ENCODE measurements around the gene ADAM10. TPM values are rescaled to one million over a fixed set of nuclear protein-coding genes. Genes with fewer than 3 reads are reported as not detected.
"Not testable (repeated sequence)": the region's sequence is repeated elsewhere in the genome, so short reads cannot be mapped to it uniquely, and the experiment has no call there.

Gene ADAM10
- polyA plus RNA-seq, 1 donor: 110 TPM

DNA sequence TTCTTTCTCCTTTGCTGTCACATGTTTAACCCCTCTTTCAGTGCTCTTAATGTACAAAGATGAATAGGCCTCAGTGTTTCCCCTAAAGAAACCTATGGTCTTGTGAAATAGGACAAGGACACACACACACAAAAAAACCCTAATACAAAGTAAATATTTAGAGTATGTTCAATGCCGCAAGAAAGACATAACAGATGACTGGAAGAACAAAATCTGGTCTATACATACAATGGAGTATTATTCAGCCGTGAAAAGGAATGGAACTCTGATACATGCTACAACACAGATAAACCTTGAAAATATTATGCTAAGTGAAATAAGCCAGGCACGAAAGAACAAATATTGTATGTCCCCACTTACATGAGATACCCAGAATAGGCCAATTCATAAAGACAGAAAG, 123.1 kb downstream of the ADAM10 start:
- peaks cover 4% of the 10 kb centered on the region for H3K4me1 ChIP-seq (ENCODE audit: control insufficient read depth, insufficient read depth, low read length)
- no peak overlapping the region for H3K27ac ChIP-seq (ENCODE audit: low read length)
- H3K4me3 ChIP-seq (ENCODE audit: low read length): no peak overlapping the region
- H3K27me3 ChIP-seq (ENCODE audit: control insufficient read depth, insufficient read depth, low read length): no peaks in the 10 kb centered on the region
- WGBS (ENCODE audit: insufficient coverage, low lambda C conversion rate): 100% methylated on average over 1 of the region's 3 CpGs
- DNase-seq: no peak
- H3K9me3 ChIP-seq (ENCODE audit: control insufficient read depth, low read depth, low read length): no peaks in the 10 kb centered on the region
- peaks cover 15% of the 10 kb centered on the region for H3K36me3 ChIP-seq (ENCODE audit: control insufficient read depth, insufficient read depth, low read length)

DNA sequence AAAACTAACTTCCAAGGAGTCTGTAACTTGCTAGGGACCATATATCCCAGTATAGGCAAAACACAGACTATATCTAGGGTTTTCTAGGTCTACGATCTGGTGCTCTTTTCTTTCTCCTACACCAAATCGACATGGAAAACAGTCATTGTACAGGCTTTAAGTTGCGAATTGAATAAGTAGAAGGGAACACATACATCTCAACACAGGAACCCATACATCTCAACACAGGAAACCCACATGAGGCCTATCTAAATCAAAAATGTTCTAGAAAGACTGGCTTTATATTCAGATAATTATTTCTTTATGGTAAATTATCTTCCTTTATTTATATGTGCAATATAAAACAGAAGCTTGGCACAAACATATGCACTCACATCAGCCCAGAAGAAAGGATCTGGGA, 126.6 kb downstream of the ADAM10 start:
- Histone ChIP-seq H3K27me3 (ENCODE audit: control insufficient read depth, insufficient read depth, low read length) (no peaks in the 10 kb centered on the region), H3K9me3 (ENCODE audit: control insufficient read depth, low read depth, low read length) (peaks cover under 1% of the 10 kb centered on the region), H3K27ac (ENCODE audit: low read length) (no peak overlapping the region), H3K4me3 (ENCODE audit: low read length) (no peak overlapping the region), H3K4me1 (ENCODE audit: control insufficient read depth, insufficient read depth, low read length) (peaks cover 3% of the 10 kb centered on the region), H3K36me3 (ENCODE audit: control insufficient read depth, insufficient read depth, low read length) (peaks cover 18% of the 10 kb centered on the region)
- WGBS (ENCODE audit: insufficient coverage, low lambda C conversion rate): no CpG with 5 or more reads among the region's 3 CpGs
- no peak for DNase-seq

DNA sequence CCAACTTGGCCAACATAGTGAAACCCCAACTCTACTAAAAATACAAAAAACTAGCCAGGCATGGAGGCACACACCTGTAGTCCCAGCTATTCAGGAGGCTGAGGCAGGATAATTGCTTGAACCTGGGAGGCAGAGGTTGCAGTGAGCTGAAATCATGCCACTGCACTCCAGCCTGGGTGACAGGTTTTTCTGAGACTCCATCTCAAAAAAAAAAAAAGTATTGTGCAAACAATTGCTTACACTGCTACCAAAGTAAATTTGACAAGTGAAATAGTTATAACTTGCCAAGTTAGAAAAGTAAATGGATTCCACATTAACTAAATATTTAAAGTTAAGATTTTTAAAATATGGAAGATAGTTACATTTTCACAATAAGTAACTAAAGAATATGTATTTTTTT, 129.2 kb downstream of the ADAM10 start:
- H3K27ac ChIP-seq (ENCODE audit: low read length); H3K9me3 ChIP-seq (ENCODE audit: control insufficient read depth, low read depth, low read length); DNase-seq; H3K27me3 ChIP-seq (ENCODE audit: control insufficient read depth, insufficient read depth, low read length); H3K4me1 ChIP-seq (ENCODE audit: control insufficient read depth, insufficient read depth, low read length); H3K4me3 ChIP-seq (ENCODE audit: low read length): not testable (repeated sequence)
- peaks cover 12% of the 10 kb centered on the region for H3K36me3 ChIP-seq (ENCODE audit: control insufficient read depth, insufficient read depth, low read length)

DNA sequence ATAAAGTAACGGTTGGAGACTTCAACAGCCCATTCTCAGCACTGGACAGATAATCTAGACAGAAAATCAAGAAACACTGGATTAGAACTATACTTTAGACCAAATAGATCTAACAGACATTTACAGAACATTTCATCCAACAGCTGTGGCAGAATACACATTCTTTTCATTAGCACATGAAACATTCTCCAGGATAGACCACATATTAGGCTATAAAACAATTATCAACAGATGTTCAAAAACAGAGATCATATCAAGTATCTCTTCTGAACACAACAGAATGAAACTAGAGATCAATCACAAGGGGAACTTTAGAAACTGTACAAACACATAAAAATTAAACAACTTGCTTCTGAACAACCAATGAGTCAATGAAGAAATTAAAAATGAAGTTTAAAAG, 133.3 kb downstream of the ADAM10 start:
- no CpG with 5 or more reads among the region's 1 CpG for WGBS (ENCODE audit: insufficient coverage, low lambda C conversion rate)
- H3K4me3 ChIP-seq (ENCODE audit: low read length): no peak overlapping the region
- H3K4me1 ChIP-seq (ENCODE audit: control insufficient read depth, insufficient read depth, low read length): peaks cover 11% of the 10 kb centered on the region
- peaks cover 20% of the 10 kb centered on the region for H3K36me3 ChIP-seq (ENCODE audit: control insufficient read depth, insufficient read depth, low read length)
- DNase-seq: no peak
- no peak overlapping the region for H3K27ac ChIP-seq (ENCODE audit: low read length)
- no peaks in the 10 kb centered on the region for H3K27me3 ChIP-seq (ENCODE audit: control insufficient read depth, insufficient read depth, low read length)
- H3K9me3 ChIP-seq (ENCODE audit: control insufficient read depth, low read depth, low read length): peaks cover 11% of the 10 kb centered on the region

DNA sequence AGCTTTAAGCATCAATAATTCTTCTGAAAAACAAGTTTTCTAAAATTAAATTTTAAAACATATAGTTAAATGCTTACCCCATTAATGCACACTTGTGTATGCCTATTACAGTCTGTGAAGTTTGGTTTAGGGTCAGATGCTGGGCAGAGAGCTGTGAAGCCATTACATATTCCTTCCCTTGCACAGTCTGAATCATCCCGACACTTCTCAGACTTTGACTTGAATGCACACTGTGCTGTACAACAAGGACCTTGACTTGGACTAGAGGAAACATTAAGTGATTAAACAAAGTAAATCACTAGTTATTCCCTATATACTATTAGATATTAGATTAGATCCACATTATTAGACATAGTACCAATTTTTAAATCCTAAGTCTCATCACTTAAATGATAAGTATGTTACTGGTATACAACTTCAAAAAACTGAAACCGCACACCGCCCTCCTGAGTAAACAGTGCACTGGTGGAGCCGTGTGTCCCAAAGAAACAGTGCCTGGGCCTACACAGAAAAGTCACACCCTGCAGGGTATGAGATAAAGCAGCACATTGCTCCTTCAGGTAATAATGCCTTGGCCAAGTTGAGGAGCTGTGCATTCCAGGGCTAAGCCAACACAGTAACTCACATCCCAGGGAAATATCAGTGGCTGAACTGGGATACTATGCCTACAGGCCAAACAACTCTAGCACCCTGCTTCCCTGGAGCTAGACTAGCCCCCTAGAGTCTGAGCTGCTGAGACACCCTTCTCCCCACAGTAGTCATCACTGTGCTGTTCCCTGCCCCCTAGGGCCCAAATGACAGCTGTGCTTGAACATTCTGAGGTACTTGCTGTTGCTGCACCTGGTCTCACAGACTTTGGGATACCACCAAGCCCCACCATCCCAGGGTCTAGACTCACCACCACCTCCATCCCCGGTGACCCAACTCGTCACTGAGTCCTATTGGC, 137.5 kb downstream of the ADAM10 start:
- peaks cover 11% of the 10 kb centered on the region for H3K4me1 ChIP-seq (ENCODE audit: control insufficient read depth, insufficient read depth, low read length)
- H3K27me3 ChIP-seq (ENCODE audit: control insufficient read depth, insufficient read depth, low read length): no peaks in the 10 kb centered on the region
- H3K27ac ChIP-seq (ENCODE audit: low read length): peak overlapping the region; percentile 47
- no CpG with 5 or more reads among the region's 6 CpGs for WGBS (ENCODE audit: insufficient coverage, low lambda C conversion rate)
- H3K9me3 ChIP-seq (ENCODE audit: control insufficient read depth, low read depth, low read length): peaks cover 9% of the 10 kb centered on the region
- no peak overlapping the region for H3K4me3 ChIP-seq (ENCODE audit: low read length)
- DNase-seq: peak; percentile 42 to 82
- peaks cover 12% of the 10 kb centered on the region for H3K36me3 ChIP-seq (ENCODE audit: control insufficient read depth, insufficient read depth, low read length)

DNA sequence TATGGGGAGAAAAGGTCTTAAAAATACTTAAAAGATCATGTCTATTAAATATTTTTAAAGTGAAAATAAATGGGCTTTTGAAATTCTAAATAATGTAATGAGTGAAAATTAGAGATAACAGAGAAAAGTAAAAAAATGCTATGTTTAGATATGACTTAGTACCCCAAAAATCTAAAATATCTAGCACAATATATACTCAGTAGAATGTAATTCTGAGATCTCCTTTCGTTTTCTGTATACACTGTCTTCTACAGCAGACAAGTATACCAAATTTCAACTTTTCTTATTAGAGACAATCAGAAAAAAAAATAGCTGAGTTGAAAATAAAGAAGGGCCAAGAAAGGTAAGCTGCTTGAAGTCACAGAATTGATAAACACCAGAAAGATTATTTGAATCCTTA, 140.8 kb downstream of the ADAM10 start:
- H3K9me3 ChIP-seq (ENCODE audit: control insufficient read depth, low read depth, low read length): no peaks in the 10 kb centered on the region
- peaks cover 9% of the 10 kb centered on the region for H3K36me3 ChIP-seq (ENCODE audit: control insufficient read depth, insufficient read depth, low read length)
- DNase-seq: no peak
- H3K27ac ChIP-seq (ENCODE audit: low read length): no peak overlapping the region
- peaks cover 25% of the 10 kb centered on the region for H3K4me1 ChIP-seq (ENCODE audit: control insufficient read depth, insufficient read depth, low read length)
- no peaks in the 10 kb centered on the region for H3K27me3 ChIP-seq (ENCODE audit: control insufficient read depth, insufficient read depth, low read length)
- WGBS (ENCODE audit: insufficient coverage, low lambda C conversion rate): 88% methylated on average over 1 of the region's 1 CpG
- no peak overlapping the region for H3K4me3 ChIP-seq (ENCODE audit: low read length)

DNA sequence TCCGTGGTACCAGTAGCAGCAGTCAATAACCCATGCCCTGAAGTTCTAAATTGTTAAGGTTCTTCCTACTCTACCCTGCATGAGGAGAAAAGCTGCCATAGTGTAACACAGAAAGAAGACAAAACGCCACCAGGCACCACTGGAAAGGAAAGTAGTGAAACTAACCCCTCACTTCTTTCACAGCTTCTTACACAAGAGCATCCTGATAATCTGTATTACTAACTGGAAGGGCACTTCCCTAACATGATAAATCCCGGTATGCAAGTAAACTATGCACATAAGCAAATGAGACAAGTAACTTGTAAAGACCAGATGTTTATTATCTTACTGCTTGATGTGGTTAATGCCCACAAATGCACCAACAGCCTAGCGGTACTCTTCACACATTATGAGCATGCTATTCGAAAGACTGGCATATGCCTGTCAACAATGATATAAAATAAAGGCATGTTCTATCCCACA, 141.3 kb downstream of the ADAM10 start:
- Histone ChIP-seq H3K27ac (ENCODE audit: low read length) (no peak overlapping the region), H3K4me3 (ENCODE audit: low read length) (no peak overlapping the region), H3K4me1 (ENCODE audit: control insufficient read depth, insufficient read depth, low read length) (peaks cover 25% of the 10 kb centered on the region), H3K9me3 (ENCODE audit: control insufficient read depth, low read depth, low read length) (no peaks in the 10 kb centered on the region), H3K27me3 (ENCODE audit: control insufficient read depth, insufficient read depth, low read length) (no peaks in the 10 kb centered on the region), H3K36me3 (ENCODE audit: control insufficient read depth, insufficient read depth, low read length) (peaks cover 7% of the 10 kb centered on the region)
- DNase-seq: no peak
- WGBS (ENCODE audit: insufficient coverage, low lambda C conversion rate): 80% methylated on average over 1 of the region's 5 CpGs

DNA sequence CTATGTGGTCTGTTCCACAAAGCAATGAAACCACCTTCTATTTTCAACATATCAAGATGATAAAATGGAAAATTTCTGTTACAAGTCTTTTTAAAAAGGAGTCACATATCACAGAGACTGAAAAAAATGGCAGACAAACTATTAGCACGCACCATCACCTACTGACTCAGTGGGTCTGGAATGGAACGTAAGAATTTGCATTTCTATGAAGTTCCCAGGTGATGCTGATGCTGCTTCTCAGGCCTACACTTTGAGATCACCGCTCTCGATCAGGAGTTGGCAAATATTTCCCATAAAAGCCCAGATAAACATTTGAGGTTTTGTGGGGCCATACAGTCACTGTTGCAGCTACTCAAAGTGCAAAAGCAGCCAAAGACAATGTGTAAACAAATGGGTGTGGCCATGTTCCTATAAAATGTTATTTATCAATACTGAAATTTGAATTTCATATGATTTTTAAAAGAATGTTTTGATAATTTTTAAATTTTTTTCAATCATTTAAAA, 142.9 kb downstream of the ADAM10 start:
- Histone ChIP-seq H3K27me3 (ENCODE audit: control insufficient read depth, insufficient read depth, low read length) (no peaks in the 10 kb centered on the region), H3K9me3 (ENCODE audit: control insufficient read depth, low read depth, low read length) (no peaks in the 10 kb centered on the region), H3K4me1 (ENCODE audit: control insufficient read depth, insufficient read depth, low read length) (peaks cover 14% of the 10 kb centered on the region), H3K27ac (ENCODE audit: low read length) (peak overlapping the region; percentile 67), H3K4me3 (ENCODE audit: low read length) (no peak overlapping the region), H3K36me3 (ENCODE audit: control insufficient read depth, insufficient read depth, low read length) (peaks cover 9% of the 10 kb centered on the region)
- WGBS (ENCODE audit: insufficient coverage, low lambda C conversion rate): no CpG with 5 or more reads among the region's 4 CpGs
- no peak for DNase-seq

DNA sequence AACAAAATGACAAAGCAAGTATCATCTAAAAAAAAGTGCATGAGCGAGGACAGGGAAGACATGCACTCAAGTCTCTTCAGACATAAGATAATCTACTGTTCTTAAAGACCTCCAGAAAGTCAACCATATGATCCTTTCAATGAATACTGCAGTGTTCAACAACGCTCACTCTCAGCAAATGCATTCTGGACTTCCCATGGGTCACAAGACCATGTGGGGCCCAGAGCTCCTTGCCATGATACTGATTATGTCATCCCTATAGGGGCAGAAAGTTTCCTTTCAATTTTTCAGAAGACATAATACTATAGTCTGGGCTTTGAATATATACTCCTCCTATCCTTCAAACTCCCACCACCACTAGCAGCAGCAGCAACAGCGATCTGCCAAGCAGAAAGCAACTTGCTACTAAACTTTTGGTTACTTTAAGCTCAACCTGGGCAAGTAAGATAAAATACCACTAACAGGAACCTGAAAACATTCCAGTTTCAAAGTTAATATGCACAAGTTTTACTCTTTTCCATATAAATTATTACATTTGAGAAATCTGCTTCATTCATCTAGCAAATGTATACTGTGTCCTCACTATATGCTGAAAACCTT, 143.5 kb downstream of the ADAM10 start:
- peaks cover 9% of the 10 kb centered on the region for H3K36me3 ChIP-seq (ENCODE audit: control insufficient read depth, insufficient read depth, low read length)
- peak overlapping the region; percentile 67 for H3K27ac ChIP-seq (ENCODE audit: low read length)
- peaks cover 14% of the 10 kb centered on the region for H3K4me1 ChIP-seq (ENCODE audit: control insufficient read depth, insufficient read depth, low read length)
- no CpG with 5 or more reads among the region's 3 CpGs for WGBS (ENCODE audit: insufficient coverage, low lambda C conversion rate)
- no peaks in the 10 kb centered on the region for H3K9me3 ChIP-seq (ENCODE audit: control insufficient read depth, low read depth, low read length)
- DNase-seq: peak; percentile 64 to 80
- no peaks in the 10 kb centered on the region for H3K27me3 ChIP-seq (ENCODE audit: control insufficient read depth, insufficient read depth, low read length)
- no peak overlapping the region for H3K4me3 ChIP-seq (ENCODE audit: low read length)

DNA sequence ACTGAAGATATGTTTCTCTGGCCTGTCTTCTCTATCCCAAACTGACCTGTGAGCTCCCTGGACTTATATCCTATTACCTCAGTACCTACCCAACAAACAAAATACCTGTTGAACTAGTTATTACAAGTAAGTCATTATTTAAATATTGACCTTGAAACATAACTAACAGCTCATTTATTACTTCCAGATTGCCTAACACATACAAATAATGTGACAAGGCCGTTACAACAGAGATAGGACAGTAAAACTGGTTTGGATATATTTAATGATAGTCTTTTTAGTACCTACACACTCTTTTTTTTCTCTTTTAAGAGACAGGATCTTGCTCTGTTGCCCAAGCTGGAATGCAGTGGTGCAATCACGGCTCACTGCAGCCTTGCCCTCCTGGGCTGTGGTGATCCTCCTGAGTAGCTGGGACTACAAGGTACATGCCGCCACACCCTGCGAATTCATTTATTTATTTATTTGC, 145.0 kb downstream of the ADAM10 start:
- H3K27ac ChIP-seq (ENCODE audit: low read length): peak overlapping the region; percentile 67
- H3K27me3 ChIP-seq (ENCODE audit: control insufficient read depth, insufficient read depth, low read length): no peaks in the 10 kb centered on the region
- H3K9me3 ChIP-seq (ENCODE audit: control insufficient read depth, low read depth, low read length): no peaks in the 10 kb centered on the region
- peak; percentile 71 to 89 for DNase-seq
- H3K4me1 ChIP-seq (ENCODE audit: control insufficient read depth, insufficient read depth, low read length): peaks cover 14% of the 10 kb centered on the region
- 29% methylated on average over 1 of the region's 4 CpGs for WGBS (ENCODE audit: insufficient coverage, low lambda C conversion rate)
- H3K36me3 ChIP-seq (ENCODE audit: control insufficient read depth, insufficient read depth, low read length): peaks cover 6% of the 10 kb centered on the region
- no peak overlapping the region for H3K4me3 ChIP-seq (ENCODE audit: low read length)
